KMS-11 (cell line): ENCODE results near the gene ZPR1.
"Not testable (repeated sequence)": the region's sequence is repeated elsewhere in the genome, so short reads cannot be mapped to it uniquely, and the experiment has no call there.

ENCODE experiments used
- H2AFZ ChIP-seq: fragments of 200-600 bp; sonication (generic); 2 replicates; pipeline ENCODE4 v1.6.1; 2016; ENCODE audit warnings: antibody characterized with exemption, mixed run types, low read depth
- H3K27ac ChIP-seq: fragments of 200-600 bp; sonication (generic); 2 replicates; pipeline ENCODE4 v1.6.1; 2016; ENCODE audit warnings: mild to moderate bottlenecking, mixed run types
- H3K27me3 ChIP-seq: fragments of 200-600 bp; sonication (generic); 2 replicates; pipeline ENCODE4 v1.6.1; 2017; ENCODE audit warnings: mild to moderate bottlenecking, low read depth, mixed run types, moderate library complexity; ENCODE audit not compliant: insufficient read depth
- H3K36me3 ChIP-seq: fragments of 200-600 bp; sonication (generic); 2 replicates; pipeline ENCODE4 v1.6.1; 2017; ENCODE audit warnings: mild to moderate bottlenecking, mixed run types; ENCODE audit not compliant: insufficient read depth
- H3K4me1 ChIP-seq: fragments of 200-600 bp; sonication (generic); 2 replicates; pipeline ENCODE4 v1.6.1; 2016; ENCODE audit warnings: mild to moderate bottlenecking, low read depth, mixed run types; ENCODE audit not compliant: poor library complexity, severe bottlenecking
- H3K4me2 ChIP-seq: fragments of 200-600 bp; sonication (generic); 2 replicates; pipeline ENCODE4 v1.7.0; 2016; ENCODE audit warnings: mild to moderate bottlenecking, mixed run types
- H3K4me3 ChIP-seq: fragments of 200-600 bp; sonication (generic); IDR thresholded peaks from 2 replicates; pipeline ENCODE4 v1.6.1; 2017; ENCODE audit warnings: low read depth, low read length, mixed read lengths; ENCODE audit not compliant: insufficient read depth
- H3K79me2 ChIP-seq: fragments of 200-600 bp; sonication (generic); 2 replicates; pipeline ENCODE4 v1.6.1; 2016; ENCODE audit warnings: low read depth, mixed run types; ENCODE audit not compliant: insufficient read depth
- H3K9ac ChIP-seq: fragments of 200-600 bp; sonication (generic); 2 replicates; pipeline ENCODE4 v1.6.1; 2016; ENCODE audit warnings: mild to moderate bottlenecking, mixed run types
- H4K20me1 ChIP-seq: fragments of 200-600 bp; sonication (generic); 2 replicates; pipeline ENCODE4 v1.6.1; 2016; ENCODE audit warnings: mild to moderate bottlenecking, mixed run types; ENCODE audit not compliant: insufficient read depth
- TF ChIP-seq, protein P1 (sequence below): fragments of 200-600 bp; sonication (generic); conservative IDR thresholded peaks from 2 replicates; pipeline ENCODE4 v1.6.1; 2017; ENCODE audit warnings: low read depth, mild to moderate bottlenecking, antibody characterized with exemption, low read length, moderate library complexity, mixed read lengths

The ZPR1 gene

DNA sequence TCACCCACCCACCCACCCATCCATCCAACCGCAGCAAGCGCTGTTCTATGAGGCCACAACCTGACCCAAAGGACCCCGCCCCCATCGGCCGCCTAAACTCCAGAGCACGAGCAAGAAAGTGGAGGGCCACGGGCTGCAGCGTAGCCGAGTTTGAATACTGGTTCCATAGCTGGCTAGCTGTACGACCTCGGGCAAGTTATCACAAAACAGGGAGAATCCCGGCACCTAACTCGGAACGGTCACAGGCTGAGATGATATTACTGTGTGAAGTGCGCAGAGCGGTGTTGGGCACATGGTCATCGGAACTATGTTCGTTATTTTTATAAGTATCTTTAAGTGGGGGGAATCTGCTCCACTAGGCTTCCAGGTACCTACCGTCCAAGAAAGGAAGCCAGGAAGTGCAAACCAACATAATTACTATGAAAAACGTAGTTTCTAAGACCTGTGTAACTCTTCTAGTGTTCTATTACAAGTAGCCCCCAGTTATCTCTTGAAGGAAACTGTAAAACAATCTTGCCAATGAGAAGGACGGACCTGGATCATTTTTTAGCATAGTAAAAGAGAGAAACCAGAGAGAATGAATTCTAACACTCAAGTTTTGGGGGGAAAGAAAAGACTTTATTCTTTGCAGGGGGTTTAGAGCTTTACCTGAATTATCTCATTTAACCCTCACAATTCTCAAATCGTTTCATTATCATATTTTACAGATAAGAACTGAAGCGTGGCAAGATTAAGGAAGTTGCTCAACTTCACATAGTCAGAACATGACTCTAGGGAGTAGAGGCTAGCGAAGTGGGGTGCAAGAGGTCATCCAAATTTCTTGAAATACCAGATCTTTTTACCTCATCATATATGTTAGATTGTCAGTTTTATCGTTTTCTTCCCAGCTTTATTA is 14.4 kb downstream of the ZPR1 start:
- H3K79me2 ChIP-seq: peaks cover 19% of the 10 kb centered on the region; the same call in 1 of the 2 replicates
- H3K4me3 ChIP-seq: no peak overlapping the region
- no peaks in the 10 kb centered on the region for H3K36me3 ChIP-seq
- H3K9ac ChIP-seq: peak overlapping the region; percentile 34; the same call in 1 of the 2 replicates
- peak overlapping the region; percentile 47 for H3K4me2 ChIP-seq
- peaks cover 58% of the 10 kb centered on the region for H3K4me1 ChIP-seq
- peak overlapping the region; percentile 46; the same call in 1 of the 2 replicates for H2AFZ ChIP-seq
- no peaks in the 10 kb centered on the region for H3K27me3 ChIP-seq
- peak overlapping the region; percentile 56 for H3K27ac ChIP-seq
- TF ChIP-seq, protein P1, sequence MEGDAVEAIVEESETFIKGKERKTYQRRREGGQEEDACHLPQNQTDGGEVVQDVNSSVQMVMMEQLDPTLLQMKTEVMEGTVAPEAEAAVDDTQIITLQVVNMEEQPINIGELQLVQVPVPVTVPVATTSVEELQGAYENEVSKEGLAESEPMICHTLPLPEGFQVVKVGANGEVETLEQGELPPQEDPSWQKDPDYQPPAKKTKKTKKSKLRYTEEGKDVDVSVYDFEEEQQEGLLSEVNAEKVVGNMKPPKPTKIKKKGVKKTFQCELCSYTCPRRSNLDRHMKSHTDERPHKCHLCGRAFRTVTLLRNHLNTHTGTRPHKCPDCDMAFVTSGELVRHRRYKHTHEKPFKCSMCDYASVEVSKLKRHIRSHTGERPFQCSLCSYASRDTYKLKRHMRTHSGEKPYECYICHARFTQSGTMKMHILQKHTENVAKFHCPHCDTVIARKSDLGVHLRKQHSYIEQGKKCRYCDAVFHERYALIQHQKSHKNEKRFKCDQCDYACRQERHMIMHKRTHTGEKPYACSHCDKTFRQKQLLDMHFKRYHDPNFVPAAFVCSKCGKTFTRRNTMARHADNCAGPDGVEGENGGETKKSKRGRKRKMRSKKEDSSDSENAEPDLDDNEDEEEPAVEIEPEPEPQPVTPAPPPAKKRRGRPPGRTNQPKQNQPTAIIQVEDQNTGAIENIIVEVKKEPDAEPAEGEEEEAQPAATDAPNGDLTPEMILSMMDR: no peak
- H4K20me1 ChIP-seq: no peaks in the 10 kb centered on the region

- no peaks in the 10 kb centered on the region for H3K36me3 ChIP-seq
- TF ChIP-seq, protein P1: no peak
These were observed 15.2 kb downstream of the ZPR1 start, which contains the start of gene BUD13 for GRCh38 chr11:116772443-116773202. Gene BUD13, minus strand, starts transcription at chr11:116772987. Its CDS starts 23 bp downstream, at chr11:116772964.

DNA sequence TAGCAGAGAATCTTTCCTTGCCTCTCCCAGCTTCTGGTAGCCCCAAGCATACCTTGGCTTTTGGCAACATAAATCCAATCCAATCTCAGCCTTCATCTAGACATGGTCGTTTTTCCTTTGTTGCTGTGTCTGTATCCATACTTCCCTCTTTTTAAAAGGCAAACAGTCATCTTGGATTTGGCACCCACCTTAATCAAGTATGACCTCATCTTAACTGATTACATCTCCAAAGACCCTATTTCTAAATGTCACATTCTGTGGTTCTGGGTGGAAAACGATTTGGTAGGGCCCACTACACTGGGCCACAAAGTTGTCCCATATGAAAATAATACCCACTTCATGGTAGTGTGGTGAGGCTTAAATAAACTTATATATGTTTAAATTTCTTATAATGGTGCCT is 15.9 kb downstream of the ZPR1 start:
- H3K9ac ChIP-seq: peak overlapping the region; percentile 83
- H2AFZ ChIP-seq: no peak overlapping the region
- H3K27me3 ChIP-seq: no peaks in the 10 kb centered on the region
- H3K36me3 ChIP-seq: no peaks in the 10 kb centered on the region
- peak overlapping the region; percentile 69 for H3K4me2 ChIP-seq
- H3K4me3 ChIP-seq: no peak overlapping the region
- H3K79me2 ChIP-seq: peaks cover 19% of the 10 kb centered on the region; the same call in 1 of the 2 replicates
- no peaks in the 10 kb centered on the region for H4K20me1 ChIP-seq
- H3K27ac ChIP-seq: peak overlapping the region; percentile 60; the same call in 1 of the 2 replicates
- H3K4me1 ChIP-seq: peaks cover 45% of the 10 kb centered on the region
- TF ChIP-seq, protein P1: no peak

More at GRCh38 chr11:116772443-116773202, 15.2 kb downstream of the ZPR1 start, which contains the start of gene BUD13:
- Histone ChIP-seq H3K4me1 (peaks cover 50% of the 10 kb centered on the region), H2AFZ (peak within 1 kb of the TSS; percentile 67), H4K20me1 (no peaks in the 10 kb centered on the region), H3K79me2 (peaks cover 19% of the 10 kb centered on the region; the same call in 1 of the 2 replicates), H3K27ac (peak within 1 kb of the TSS; percentile 60), H3K4me2 (peak within 1 kb of the TSS; percentile 69), H3K27me3 (no peaks in the 10 kb centered on the region), H3K4me3 (no peak within 1 kb of the TSS), H3K9ac (peak within 1 kb of the TSS; percentile 83)

- no peaks in the 10 kb centered on the region for H3K4me1 ChIP-seq
- H3K36me3 ChIP-seq: no peaks in the 10 kb centered on the region
- H3K4me3 ChIP-seq: no peak overlapping the region
- no peak overlapping the region for H3K9ac ChIP-seq
- no peak overlapping the region for H3K27ac ChIP-seq
- TF ChIP-seq, protein P1: no peak
- H3K79me2 ChIP-seq: no peaks in the 10 kb centered on the region
- no peak overlapping the region for H2AFZ ChIP-seq
- H3K27me3 ChIP-seq: no peaks in the 10 kb centered on the region
- H4K20me1 ChIP-seq: no peaks in the 10 kb centered on the region
- no peak overlapping the region for H3K4me2 ChIP-seq
These were observed 25.7 kb downstream of the ZPR1 start for GRCh38 chr11:116762132-116762531.

GRCh38 chr11:116756044-116756443 is 31.8 kb downstream of the ZPR1 start:
- not testable (repeated sequence) for H3K9ac ChIP-seq, H3K79me2 ChIP-seq, H3K36me3 ChIP-seq, H3K4me1 ChIP-seq, H2AFZ ChIP-seq, H3K27ac ChIP-seq, H4K20me1 ChIP-seq, H3K4me2 ChIP-seq, H3K27me3 ChIP-seq, H3K4me3 ChIP-seq
